GM19395 (cell line): ENCODE results near the gene MXD3.
"Not testable (repeated sequence)": the region's sequence is repeated elsewhere in the genome, so short reads cannot be mapped to it uniquely, and the experiment has no call there.

Experiments
- ATAC-seq: cut with Tn5 transposase; IDR thresholded peaks from one replicate; pipeline ENCODE4 v1.9.1; 2021; ENCODE audit warnings: mild to moderate bottlenecking, moderate library complexity; ENCODE audit not compliant: unreplicated experiment

The MXD3 gene

GRCh38 chr5:177306103-177306640 lies 5.5 kb downstream of the MXD3 start:
- ATAC-seq = not testable (repeated sequence)

- no peak for ATAC-seq
Observed at GRCh38 chr5:177304392-177305119, 7.1 kb downstream of the MXD3 start.

DNA sequence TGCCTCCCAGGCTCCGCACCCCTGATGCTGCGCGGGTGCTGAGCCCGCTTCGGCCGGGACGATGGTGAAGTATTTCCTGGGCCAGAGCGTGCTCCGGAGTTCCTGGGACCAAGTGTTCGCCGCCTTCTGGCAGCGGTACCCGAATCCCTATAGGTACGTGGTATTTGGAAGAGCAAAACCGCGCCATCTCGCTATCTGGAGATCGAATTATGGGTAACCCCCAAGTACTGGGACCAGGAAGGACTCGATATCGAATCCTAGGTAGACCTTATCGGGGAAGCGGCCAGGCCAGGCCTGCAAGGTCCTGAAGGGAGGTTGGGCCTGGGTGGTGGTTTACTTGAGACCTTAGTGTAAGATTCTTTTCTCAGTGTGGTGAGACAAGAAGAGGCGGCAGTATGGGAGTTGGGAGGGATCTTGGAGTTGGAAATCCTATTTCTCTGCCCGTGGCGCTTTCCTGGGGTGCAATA lies 7.7 kb downstream of the MXD3 start:
- ATAC-seq = peak; percentile 9

DNA sequence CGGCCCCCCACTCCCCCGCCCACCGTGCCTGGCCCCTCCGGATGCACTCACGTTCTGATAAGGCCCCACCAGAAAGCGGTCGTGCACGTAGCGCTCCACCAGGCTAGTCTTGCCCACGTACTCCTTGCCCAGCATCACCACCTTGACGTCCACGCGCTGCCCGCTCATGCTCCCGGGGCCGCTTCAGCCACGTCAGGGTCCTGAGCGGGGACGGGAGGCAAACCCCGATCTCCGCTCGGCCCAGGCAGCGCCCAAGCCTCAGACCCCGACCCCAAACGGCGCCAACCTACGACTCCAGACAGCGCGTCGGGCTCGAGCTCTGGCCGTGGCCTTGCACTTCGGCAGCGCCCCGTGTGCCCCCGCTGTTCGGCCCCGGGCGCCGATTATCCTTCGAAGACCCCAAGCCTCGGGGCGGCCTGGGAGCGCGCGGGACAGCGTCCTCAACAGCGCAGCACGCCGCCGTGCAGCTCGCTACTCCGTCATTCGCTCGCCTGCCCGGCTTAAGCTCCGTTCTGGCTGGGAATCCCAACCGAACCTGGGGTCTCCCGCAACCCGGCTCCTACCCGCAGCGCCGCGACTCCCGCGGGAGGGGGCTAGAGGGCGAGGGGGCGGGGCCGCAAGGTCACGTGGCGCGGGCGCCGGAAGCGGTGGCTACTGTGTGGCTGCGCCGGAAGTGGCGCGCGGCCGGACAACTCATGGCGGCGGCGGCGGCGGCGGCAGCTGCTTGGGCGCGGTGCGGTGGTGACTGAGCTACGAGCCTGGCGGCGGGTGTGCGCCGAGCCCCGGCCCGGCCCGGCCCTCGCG lies 8.4 kb downstream of the MXD3 start, which contains the start of the genes PRELID1 and RAB24:
PRELID1 (plus strand) TSS at position 679 of the 804 bp plus-strand sequence. CDS start 187 bp downstream, outside the sequence.
RAB24 (minus strand) TSS at position 599 of the 804 bp plus-strand sequence; CDS start at position 168, 431 bp downstream.
- peak; percentile 63 for ATAC-seq

- ATAC-seq = no peak
Observed at GRCh38 chr5:177302354-177303110, 9.2 kb downstream of the MXD3 start.

DNA sequence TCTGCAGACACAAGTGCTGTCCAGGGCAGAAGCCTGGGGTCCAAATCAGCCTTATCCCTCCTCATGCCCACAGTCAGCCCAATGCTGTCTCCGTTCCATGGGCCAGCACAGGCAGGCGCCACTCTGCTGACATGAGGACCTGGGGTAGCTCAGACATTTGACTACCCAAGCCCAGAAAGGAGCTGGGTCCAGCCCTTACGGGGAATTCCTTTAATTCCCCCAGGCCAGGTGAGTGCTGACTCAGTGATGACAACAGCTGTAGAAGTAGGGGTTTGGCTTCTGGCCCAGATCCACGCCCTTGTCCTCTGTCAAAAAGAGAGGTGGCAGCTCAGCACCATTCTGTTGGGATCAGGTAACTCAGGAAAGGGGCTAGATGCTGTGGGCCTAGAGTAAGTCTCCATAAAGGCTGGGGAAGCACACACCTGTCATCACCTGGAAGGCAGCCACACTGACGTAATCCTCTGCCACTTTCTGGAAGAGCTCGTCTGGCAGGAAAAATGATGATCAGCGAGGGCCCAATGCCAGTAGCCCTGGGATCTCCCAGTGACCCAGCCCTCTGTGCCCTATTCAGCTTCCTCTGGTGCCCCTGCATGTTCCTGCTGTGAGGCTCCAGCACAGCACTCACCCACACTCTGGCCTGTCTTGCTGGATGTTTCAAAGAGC lies 10.1 kb downstream of the MXD3 start:
- no peak for ATAC-seq

DNA sequence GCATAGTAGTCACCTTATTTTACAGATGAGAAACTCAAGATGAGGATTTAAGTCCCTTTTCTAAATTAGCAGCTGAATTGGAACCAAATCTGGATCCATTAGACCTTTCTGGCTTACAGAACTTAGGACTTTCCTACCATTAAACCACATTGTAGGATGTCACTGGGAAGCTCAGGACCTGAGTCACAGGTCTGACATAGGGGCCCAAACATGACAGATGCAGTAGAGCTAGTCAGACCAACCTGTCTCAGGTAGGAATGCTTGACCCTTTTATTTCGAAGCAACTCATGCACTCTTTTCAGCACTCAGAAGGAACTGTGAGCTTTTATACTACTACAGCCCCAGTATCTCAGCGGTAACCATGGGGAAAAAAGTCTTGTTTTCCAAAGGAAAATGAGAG lies 10.7 kb downstream of the MXD3 start:
- ATAC-seq = no peak

- ATAC-seq = peak; percentile 59
Observed at GRCh38 chr5:177300236-177300880, 11.3 kb downstream of the MXD3 start.

DNA sequence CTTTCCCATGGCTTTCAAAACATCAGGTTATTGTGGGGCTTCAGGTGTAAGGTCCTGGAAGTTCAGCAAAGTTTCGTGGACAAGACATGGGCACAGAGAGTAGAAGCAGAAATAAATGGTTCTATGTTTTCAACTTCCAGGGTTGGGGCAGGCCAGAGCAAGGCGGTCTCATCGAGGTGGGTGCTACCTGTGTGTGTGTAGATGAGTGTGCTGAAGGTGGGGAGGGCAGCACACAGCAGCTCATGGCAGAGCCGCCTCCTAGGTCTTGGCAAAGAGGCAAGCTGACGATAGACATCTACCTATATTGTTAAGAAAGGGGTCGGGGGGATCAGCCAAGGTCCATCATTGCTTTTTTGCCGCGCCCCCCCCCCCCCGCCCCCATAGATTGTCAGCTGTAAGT lies 12.0 kb downstream of the MXD3 start:
- ATAC-seq = no peak

GRCh38 chr5:177297922-177298321 lies 13.8 kb downstream of the MXD3 start:
- ATAC-seq = no peak

- no peak for ATAC-seq
Observed at GRCh38 chr5:177296581-177296980, 15.1 kb downstream of the MXD3 start.

DNA sequence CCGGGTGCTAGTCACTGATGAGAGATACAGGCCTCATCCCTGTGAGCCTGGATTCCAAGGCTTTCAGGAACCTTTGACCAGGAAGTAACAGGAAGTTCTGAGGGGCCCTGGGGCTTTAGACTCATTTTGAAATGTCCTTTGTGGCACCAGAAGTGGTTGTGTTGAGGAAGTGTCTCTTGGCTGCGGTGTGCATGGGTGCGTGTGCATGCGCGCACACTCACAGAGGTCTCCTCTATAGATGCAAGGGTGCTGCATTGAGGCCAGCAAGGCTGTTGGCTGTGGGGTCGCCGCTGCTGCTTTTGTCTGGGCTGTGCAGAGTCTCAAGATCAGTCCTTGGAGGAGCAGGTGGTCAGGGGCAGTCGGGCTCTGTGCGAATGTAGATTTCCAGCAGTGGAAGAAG lies 15.8 kb downstream of the MXD3 start:
- no peak for ATAC-seq

DNA sequence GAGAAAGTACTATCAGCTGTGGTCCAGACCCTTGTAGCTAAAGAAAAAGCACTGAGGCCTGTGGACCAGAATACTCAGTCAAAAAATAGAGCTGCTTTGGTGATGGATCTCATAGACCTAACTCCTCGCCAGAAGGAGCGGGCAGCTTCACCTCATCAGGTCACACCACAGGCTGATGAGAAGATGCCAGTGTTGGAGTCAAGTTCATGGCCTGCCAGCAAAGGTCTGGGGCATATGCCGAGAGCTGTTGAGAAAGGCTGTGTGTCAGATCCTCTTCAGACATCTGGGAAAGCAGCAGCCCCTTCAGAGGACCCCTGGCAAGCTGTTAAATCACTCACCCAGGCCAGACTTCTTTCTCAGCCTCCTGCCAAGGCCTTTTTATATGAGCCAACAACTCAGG lies 17.1 kb downstream of the MXD3 start:
- ATAC-seq = no peak

- no peak for ATAC-seq
Observed at GRCh38 chr5:177293819-177294581, 17.7 kb downstream of the MXD3 start.

- no peak for ATAC-seq
Observed at GRCh38 chr5:177291735-177292134, 20.0 kb downstream of the MXD3 start.

DNA sequence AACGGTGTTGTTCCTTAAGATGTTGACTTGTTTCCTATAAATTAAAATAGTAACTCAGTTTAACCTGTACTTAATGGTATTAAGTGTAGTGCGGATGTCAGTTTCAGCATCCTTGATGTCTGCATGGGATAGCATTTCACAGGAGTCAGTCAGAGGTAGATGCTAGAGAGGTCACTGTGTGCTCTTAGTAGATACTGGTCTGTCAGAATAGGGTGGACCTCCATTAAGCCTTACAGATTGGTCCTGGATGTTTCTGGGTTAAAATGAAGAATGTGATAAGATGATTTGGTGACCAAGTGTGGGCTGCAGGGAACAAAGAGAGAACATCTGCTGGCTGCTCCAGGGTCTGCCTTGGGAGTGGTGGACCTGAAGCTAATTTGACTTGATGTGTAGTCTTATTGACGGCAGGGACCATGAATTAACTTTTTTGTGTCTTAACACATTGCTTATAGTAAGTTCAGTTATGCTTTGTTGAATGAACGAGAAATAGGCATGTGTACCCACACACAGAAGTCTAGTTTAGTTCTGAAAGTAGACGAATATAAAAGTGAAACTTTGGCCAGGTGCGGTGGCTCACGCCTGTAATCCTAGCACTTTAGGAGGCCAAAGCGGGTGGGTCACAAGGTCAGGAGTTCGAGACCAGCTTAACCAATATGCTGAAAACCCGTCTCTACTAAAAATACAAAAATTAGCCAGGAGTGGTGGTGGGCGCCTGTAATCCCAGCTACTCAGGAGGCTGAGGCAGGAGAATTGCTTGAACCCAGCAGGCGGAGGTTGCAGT lies 20.7 kb downstream of the MXD3 start:
- ATAC-seq = peak; percentile 69

DNA sequence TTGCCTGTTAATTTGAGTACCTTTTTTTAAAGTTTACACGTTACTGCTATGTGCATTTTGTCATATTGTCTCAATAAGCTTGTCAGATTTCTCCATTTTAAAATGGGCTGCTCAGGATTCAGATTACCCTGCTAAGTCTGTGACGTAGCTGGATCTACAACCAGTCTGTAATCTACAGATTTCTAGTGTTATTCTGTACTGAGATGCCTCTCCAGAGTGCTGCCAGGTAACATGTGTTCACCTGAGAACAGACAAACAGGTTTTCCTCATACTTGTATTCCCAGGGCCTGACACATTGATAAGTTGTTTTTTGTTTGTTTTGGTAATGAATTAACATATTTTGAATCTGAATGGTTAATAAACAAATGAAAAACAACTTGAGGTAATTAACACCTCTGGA lies 23.5 kb downstream of the MXD3 start:
- ATAC-seq = no peak

- no peak for ATAC-seq
Observed at GRCh38 chr5:177276886-177277285, 34.8 kb downstream of the MXD3 start.
